Lower lobe of right lung (tissue), 2 donors: ENCODE results near the gene ACOT9. TPM values are rescaled to one million over a fixed set of nuclear protein-coding genes. Genes with fewer than 3 reads are reported as not detected.

Experiments
- ATAC-seq, 2 donors: fragments of 200-7000 bp; cut with Tn5 transposase; one replicate each; pipeline ENCODE4 v1.9.1; 2020 to 2022; ENCODE audit warnings: mild to moderate bottlenecking in 2 of 2, moderate library complexity in 2 of 2
- DNase-seq: peaks from one replicate; pipeline ENCODE4 v3.0.0-alpha.2; 2020
- H3K27ac ChIP-seq: fragments of 200-600 bp; one replicate; pipeline ENCODE4 v1.8.0; 2022
- H3K27me3 ChIP-seq: fragments of 200-600 bp; one replicate; pipeline ENCODE4 v1.8.0; 2022; ENCODE audit warnings: low read depth
- H3K36me3 ChIP-seq: fragments of 200-600 bp; one replicate; pipeline ENCODE4 v1.8.0; 2022; ENCODE audit warnings: mild to moderate bottlenecking
- H3K4me1 ChIP-seq: fragments of 200-600 bp; one replicate; pipeline ENCODE4 v1.8.0; 2022
- H3K4me3 ChIP-seq: fragments of 200-600 bp; one replicate; pipeline ENCODE4 v1.8.0; 2022; ENCODE audit warnings: mild to moderate bottlenecking
- H3K9me3 ChIP-seq: fragments of 200-600 bp; one replicate; pipeline ENCODE4 v1.8.0; 2022
- intact Hi-C: fragments of 100-400 bp; cut with DNase I; formaldehyde crosslinking; loops from one replicate; pipeline ENCODE4 v1.11.0; 2022
- total RNA-seq: library from RNA; stranded (reverse); fragmentation: NEBNext Ultra II Directional; extraction: Animal tissue kit (Norgen Biotek cat#: 25700); gene quantifications from one replicate; pipeline ENCODE4 v1.2.1, GENCODE V29; 2021
- TF ChIP-seq, protein P1 (sequence below): fragments of 200-600 bp; IDR thresholded peaks from one replicate; pipeline ENCODE4 v1.8.0; 2022; ENCODE audit warnings: antibody characterized with exemption, mild to moderate bottlenecking
- donor health status: DM: no; HTN: yes; CAD: no; lungs with severe emphysema.

The ACOT9 gene
- total RNA-seq, 1 donor from 2014 or later: 45.9 TPM

- no peaks in the 10 kb centered on the region for H3K4me1 ChIP-seq
- ATAC-seq: no peak
- H3K36me3 ChIP-seq: peaks cover 14% of the 10 kb centered on the region
- no peaks in the 10 kb centered on the region for H3K27me3 ChIP-seq
- intact Hi-C loops: loop anchor here (10.0 kb wide), 1 partner anchor 116 kb away; the partner anchor contains the start of genes APOO and CXorf58
- H3K27ac ChIP-seq: no peak overlapping the region
- no peak for DNase-seq
- no peak overlapping the region for H3K4me3 ChIP-seq
- TF ChIP-seq, protein P1, sequence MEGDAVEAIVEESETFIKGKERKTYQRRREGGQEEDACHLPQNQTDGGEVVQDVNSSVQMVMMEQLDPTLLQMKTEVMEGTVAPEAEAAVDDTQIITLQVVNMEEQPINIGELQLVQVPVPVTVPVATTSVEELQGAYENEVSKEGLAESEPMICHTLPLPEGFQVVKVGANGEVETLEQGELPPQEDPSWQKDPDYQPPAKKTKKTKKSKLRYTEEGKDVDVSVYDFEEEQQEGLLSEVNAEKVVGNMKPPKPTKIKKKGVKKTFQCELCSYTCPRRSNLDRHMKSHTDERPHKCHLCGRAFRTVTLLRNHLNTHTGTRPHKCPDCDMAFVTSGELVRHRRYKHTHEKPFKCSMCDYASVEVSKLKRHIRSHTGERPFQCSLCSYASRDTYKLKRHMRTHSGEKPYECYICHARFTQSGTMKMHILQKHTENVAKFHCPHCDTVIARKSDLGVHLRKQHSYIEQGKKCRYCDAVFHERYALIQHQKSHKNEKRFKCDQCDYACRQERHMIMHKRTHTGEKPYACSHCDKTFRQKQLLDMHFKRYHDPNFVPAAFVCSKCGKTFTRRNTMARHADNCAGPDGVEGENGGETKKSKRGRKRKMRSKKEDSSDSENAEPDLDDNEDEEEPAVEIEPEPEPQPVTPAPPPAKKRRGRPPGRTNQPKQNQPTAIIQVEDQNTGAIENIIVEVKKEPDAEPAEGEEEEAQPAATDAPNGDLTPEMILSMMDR: no peak
- no peaks in the 10 kb centered on the region for H3K9me3 ChIP-seq
Observed at GRCh38 chrX:23788521-23788920, 45.4 kb upstream of the ACOT9 start.

- TF ChIP-seq, protein P1: no peak
- no peaks in the 10 kb centered on the region for H3K9me3 ChIP-seq
- H3K36me3 ChIP-seq: peaks cover 14% of the 10 kb centered on the region
- H3K27ac ChIP-seq: no peak overlapping the region
- ATAC-seq (no peak), DNase-seq (no peak)
- no peak overlapping the region for H3K4me3 ChIP-seq
- no peaks in the 10 kb centered on the region for H3K27me3 ChIP-seq
- intact Hi-C loops: loop anchor here (10.0 kb wide), 1 partner anchor 117 kb away; the partner anchor contains the start of genes APOO and CXorf58
- no peaks in the 10 kb centered on the region for H3K4me1 ChIP-seq
Observed at GRCh38 chrX:23787745-23788118, 44.7 kb upstream of the ACOT9 start.

GRCh38 chrX:23786268-23786815, 43.3 kb upstream of the ACOT9 start:
- peak; percentile 42 for DNase-seq

GRCh38 chrX:23785580-23785979, 42.5 kb upstream of the ACOT9 start:
- DNase-seq: no peak
- no peak for ATAC-seq
- TF ChIP-seq, protein P1: no peak
- Histone ChIP-seq H3K9me3 (no peaks in the 10 kb centered on the region), H3K27ac (peak overlapping the region; percentile 95), H3K4me1 (peaks cover 9% of the 10 kb centered on the region), H3K4me3 (peak overlapping the region; percentile 64), H3K36me3 (peaks cover 14% of the 10 kb centered on the region), H3K27me3 (no peaks in the 10 kb centered on the region)
- intact Hi-C loops: loop anchor here (10.0 kb wide), 1 partner anchor 119 kb away; the partner anchor contains the start of genes APOO and CXorf58

More at GRCh38 chrX:23786268-23786815, 43.3 kb upstream of the ACOT9 start:
- Histone ChIP-seq H3K27me3 (no peaks in the 10 kb centered on the region), H3K4me1 (peaks cover 9% of the 10 kb centered on the region), H3K27ac (peak overlapping the region; percentile 95), H3K4me3 (peak overlapping the region; percentile 64), H3K36me3 (peaks cover 14% of the 10 kb centered on the region), H3K9me3 (no peaks in the 10 kb centered on the region)
- TF ChIP-seq, protein P1: no peak
- intact Hi-C loops: loop anchor here (10.0 kb wide), 1 partner anchor 118 kb away; the partner anchor contains the start of genes APOO and CXorf58
- peak in 1 of 2 donors; percentile 5 for ATAC-seq

DNA sequence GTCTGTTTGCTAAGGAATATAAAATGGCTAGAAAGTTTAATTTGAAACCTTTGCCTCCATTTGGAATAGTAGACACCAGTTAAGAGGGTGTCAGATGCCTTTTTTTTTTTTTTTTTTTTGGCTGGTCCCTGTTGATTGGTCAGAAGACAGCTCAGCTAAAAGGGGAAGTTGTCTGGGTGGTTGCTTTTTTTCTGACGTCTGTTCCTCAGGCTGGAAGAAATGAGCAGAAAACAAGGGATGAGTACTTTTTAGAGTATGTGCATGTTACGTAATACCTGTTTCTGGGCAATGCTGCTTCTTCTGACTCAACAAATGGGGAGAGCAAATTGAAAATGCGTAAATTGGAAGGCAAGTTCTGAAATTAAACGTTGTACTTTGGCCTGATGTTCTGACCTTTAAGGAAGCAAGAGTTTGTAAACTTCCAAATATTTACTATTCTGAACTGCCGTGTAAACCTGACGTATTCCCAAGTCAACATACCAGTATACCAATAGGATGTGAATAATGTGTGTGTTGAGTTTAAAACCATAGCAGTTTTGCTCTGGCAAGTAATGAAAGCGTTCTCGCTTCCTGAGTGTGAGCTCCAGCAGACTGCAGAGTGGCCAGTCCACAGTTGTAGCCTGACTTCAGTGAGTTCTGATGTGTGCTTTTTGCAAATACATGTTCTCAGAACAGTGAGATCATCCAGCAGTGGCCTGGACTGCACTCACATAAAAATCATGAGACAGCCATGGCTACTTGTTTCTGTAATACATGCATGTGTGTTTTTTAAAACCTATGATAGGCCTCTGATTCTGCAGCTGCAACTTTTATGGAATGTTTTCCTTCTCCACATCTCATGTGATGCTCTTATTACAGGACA, 41.6 kb upstream of the ACOT9 start:
- no peaks in the 10 kb centered on the region for H3K9me3 ChIP-seq
- peaks cover 14% of the 10 kb centered on the region for H3K36me3 ChIP-seq
- ATAC-seq (no peak), DNase-seq (no peak)
- H3K4me1 ChIP-seq: peaks cover 9% of the 10 kb centered on the region
- H3K27me3 ChIP-seq: no peaks in the 10 kb centered on the region
- H3K27ac ChIP-seq: peak overlapping the region; percentile 95
- TF ChIP-seq, protein P1: no peak
- intact Hi-C loops: loop anchor here (10.0 kb wide), 1 partner anchor 120 kb away; the partner anchor contains the start of genes APOO and CXorf58
- peak overlapping the region; percentile 64 for H3K4me3 ChIP-seq
